Upper lobe of left lung (tissue), 4 donors: Measurements from ENCODE around the gene ADAMTS13.

ENCODE experiments used
- CTCF ChIP-seq, 6 experiments: fragments of 450-650 bp in 4 of 6; fragments of 200-600 bp in 2 of 6; sonication (generic) in 2 of 6; IDR thresholded peaks; one replicate each; pipeline ENCODE4 v1.5.1; 2016 to 2019; ENCODE audit warnings: antibody characterized with exemption in 6 of 6
- EP300 ChIP-seq, 4 donors: sonication (generic); formaldehyde crosslinking; IDR thresholded peaks; one replicate each; pipeline ENCODE4 v1.5.1; 2017; ENCODE audit warnings: antibody characterized with exemption in 4 of 4, control low read depth in 2 of 4
- POLR2A ChIP-seq, 4 donors: fragments of 450-650 bp; IDR thresholded peaks; one replicate each; pipeline ENCODE4 v1.5.1; 2016 to 2017; ENCODE audit warnings: antibody characterized with exemption in 4 of 4, mild to moderate bottlenecking in 2 of 4
- POLR2AphosphoS5 ChIP-seq, 2 donors: sonication (generic); formaldehyde crosslinking; IDR thresholded peaks; one replicate each; pipeline ENCODE4 v1.5.1; 2017; ENCODE audit warnings: antibody characterized with exemption in 2 of 2

- TF ChIP-seq CTCF (IDR thresholded peaks at IDR 0.05) (peak in 4 of 6 experiments; percentile 41 to 80 (median 62)), EP300 (IDR thresholded peaks at IDR 0.05) (peak in 1 of 4 donors; percentile 10), POLR2A (IDR thresholded peaks at IDR 0.05) (peak in 3 of 4 donors; percentile 73 to 98 (median 89)), POLR2AphosphoS5 (IDR thresholded peaks at IDR 0.05) (peak; percentile 79 to 91)
These were observed 46.2 kb upstream of the ADAMTS13 start, which contains the start of the genes STKLD1 and SURF4 for GRCh38 chr9:133375724-133376654.
